Ovary (tissue), 3 donors: Measurements from ENCODE around the gene HOXA1.

Source experiments
- POLR2A ChIP-seq: fragments of 450-650 bp; IDR thresholded peaks from one replicate; pipeline ENCODE4 v1.6.1; 2017; ENCODE audit warnings: antibody characterized with exemption, mild to moderate bottlenecking, moderate library complexity
- TF ChIP-seq, protein P1 (sequence below), 3 donors: fragments of 450-650 bp in 2 of 3; fragments of 200-600 bp in 1 of 3; IDR thresholded peaks; one replicate each; pipeline versions ENCODE4 v1.5.1 to v1.8.0; 2016 to 2022; ENCODE audit warnings: antibody characterized with exemption in 3 of 3, mild to moderate bottlenecking in 1 of 3
- donor health status: DM: no; HTN: no; CAD: no.

GRCh38 chr7:27128776-27129728, 33.3 kb upstream of the HOXA1 start:
- TF ChIP-seq, protein P1, sequence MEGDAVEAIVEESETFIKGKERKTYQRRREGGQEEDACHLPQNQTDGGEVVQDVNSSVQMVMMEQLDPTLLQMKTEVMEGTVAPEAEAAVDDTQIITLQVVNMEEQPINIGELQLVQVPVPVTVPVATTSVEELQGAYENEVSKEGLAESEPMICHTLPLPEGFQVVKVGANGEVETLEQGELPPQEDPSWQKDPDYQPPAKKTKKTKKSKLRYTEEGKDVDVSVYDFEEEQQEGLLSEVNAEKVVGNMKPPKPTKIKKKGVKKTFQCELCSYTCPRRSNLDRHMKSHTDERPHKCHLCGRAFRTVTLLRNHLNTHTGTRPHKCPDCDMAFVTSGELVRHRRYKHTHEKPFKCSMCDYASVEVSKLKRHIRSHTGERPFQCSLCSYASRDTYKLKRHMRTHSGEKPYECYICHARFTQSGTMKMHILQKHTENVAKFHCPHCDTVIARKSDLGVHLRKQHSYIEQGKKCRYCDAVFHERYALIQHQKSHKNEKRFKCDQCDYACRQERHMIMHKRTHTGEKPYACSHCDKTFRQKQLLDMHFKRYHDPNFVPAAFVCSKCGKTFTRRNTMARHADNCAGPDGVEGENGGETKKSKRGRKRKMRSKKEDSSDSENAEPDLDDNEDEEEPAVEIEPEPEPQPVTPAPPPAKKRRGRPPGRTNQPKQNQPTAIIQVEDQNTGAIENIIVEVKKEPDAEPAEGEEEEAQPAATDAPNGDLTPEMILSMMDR (IDR thresholded peaks at IDR 0.05) = no peak
- no peak for TF ChIP-seq POLR2A
